ENCODE data around the gene POU6F1.

The POU6F1 gene

DNA sequence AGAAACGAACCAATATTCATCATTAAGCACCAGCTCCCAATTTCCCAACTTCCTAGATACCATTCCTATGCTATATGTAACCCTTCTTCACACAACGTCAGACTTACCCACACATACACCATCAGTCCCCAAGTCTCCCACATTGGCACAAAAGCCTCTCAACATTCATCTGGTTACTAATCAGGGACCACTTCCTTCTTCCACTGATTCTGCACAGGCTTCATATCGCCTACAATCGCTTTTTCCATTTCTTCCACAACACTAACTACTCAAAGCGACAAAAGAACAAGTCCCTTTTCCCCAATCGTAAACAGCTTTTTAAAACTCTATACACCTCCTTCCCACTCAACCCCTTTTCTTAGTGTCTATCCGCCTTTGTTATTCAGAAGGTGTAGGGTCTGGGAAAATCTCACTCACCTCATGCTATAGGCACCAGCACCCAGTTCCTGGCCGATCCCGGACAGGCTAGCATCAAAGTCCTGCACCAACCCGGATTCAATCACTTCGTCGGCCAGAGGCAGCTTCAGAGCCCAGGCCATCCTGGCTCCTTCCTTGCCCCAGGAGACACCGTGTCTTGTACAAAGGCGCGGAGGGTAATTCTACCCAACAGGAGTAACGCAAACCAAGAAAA, 45.9 kb downstream of the POU6F1 start:
- no peak for TF ChIP-seq SIN3A (IDR thresholded peaks at IDR 0.05; ENCODE audit: borderline replicate concordance, insufficient read depth, low read length)
- TF ChIP-seq TAF1 (IDR thresholded peaks at IDR 0.05; ENCODE audit: borderline replicate concordance, insufficient read depth, low read length) = no peak
- TF ChIP-seq, protein P1, sequence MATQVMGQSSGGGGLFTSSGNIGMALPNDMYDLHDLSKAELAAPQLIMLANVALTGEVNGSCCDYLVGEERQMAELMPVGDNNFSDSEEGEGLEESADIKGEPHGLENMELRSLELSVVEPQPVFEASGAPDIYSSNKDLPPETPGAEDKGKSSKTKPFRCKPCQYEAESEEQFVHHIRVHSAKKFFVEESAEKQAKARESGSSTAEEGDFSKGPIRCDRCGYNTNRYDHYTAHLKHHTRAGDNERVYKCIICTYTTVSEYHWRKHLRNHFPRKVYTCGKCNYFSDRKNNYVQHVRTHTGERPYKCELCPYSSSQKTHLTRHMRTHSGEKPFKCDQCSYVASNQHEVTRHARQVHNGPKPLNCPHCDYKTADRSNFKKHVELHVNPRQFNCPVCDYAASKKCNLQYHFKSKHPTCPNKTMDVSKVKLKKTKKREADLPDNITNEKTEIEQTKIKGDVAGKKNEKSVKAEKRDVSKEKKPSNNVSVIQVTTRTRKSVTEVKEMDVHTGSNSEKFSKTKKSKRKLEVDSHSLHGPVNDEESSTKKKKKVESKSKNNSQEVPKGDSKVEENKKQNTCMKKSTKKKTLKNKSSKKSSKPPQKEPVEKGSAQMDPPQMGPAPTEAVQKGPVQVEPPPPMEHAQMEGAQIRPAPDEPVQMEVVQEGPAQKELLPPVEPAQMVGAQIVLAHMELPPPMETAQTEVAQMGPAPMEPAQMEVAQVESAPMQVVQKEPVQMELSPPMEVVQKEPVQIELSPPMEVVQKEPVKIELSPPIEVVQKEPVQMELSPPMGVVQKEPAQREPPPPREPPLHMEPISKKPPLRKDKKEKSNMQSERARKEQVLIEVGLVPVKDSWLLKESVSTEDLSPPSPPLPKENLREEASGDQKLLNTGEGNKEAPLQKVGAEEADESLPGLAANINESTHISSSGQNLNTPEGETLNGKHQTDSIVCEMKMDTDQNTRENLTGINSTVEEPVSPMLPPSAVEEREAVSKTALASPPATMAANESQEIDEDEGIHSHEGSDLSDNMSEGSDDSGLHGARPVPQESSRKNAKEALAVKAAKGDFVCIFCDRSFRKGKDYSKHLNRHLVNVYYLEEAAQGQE (IDR thresholded peaks at IDR 0.05; ENCODE audit: insufficient read depth in 1 of 2, low read depth in 2 of 2, low read length in 2 of 2) = no peak
- TF ChIP-seq FOXP2 (optimal IDR thresholded peaks at IDR 0.05; ENCODE audit: borderline replicate concordance, extremely low read depth, extremely low read length, insufficient read depth) = no peak
- TF ChIP-seq POLR2AphosphoS5 (IDR thresholded peaks at IDR 0.05; ENCODE audit: low read depth, low read length) = no peak

DNA sequence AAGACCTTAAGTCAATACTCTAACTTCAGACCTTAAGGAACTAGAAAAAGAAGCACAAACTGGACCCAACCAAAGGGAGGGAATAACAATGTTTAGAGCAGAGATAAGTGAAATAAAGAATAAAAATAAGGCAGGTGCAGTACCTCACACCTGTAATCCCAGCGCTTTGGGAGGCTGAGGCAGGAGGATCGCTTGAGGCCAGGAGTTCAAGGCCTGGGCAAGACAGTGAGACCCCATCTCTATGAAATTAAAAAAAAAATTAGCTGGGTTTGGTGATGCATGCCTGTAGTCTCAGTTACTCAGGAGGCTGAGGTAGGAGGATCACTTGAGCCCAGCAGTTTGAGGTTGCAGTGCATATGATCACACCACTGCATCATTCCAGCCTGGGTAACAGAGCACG, 54.1 kb downstream of the POU6F1 start:
- no peak for TF ChIP-seq FOXP2 (optimal IDR thresholded peaks at IDR 0.05; ENCODE audit: borderline replicate concordance, extremely low read depth, extremely low read length, insufficient read depth)
- TF ChIP-seq POLR2AphosphoS5 (IDR thresholded peaks at IDR 0.05; ENCODE audit: low read depth, low read length) = no peak
- TF ChIP-seq, protein P1 (IDR thresholded peaks at IDR 0.05; ENCODE audit: insufficient read depth in 1 of 2, low read depth in 2 of 2, low read length in 2 of 2) = no peak
- TF ChIP-seq TAF1 (IDR thresholded peaks at IDR 0.05; ENCODE audit: borderline replicate concordance, insufficient read depth, low read length) = no peak
- no peak for TF ChIP-seq SIN3A (IDR thresholded peaks at IDR 0.05; ENCODE audit: borderline replicate concordance, insufficient read depth, low read length)

DNA sequence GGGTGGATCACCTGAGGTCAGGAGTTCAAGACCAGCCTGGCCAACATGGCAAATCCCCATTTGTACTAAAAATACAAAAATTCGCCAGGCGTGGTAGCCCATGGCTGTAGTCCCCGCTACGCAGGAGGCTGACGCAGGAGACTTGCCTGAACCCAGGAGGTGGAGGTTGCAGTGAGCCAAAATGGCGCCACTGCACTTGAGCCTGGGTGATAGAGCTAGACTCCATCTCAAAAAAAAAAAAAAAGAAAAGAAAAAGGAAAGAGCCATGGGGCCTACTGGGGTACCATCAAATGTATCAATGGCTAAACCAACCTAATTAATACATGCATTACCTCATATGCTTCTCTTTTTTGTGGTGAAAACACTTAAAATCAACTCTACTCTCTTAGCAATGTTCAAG, 55.6 kb downstream of the POU6F1 start:
- TF ChIP-seq FOXP2 (optimal IDR thresholded peaks at IDR 0.05; ENCODE audit: borderline replicate concordance, extremely low read depth, extremely low read length, insufficient read depth) (no peak), POLR2AphosphoS5 (IDR thresholded peaks at IDR 0.05; ENCODE audit: low read depth, low read length) (no peak), SIN3A (IDR thresholded peaks at IDR 0.05; ENCODE audit: borderline replicate concordance, insufficient read depth, low read length) (no peak), TAF1 (IDR thresholded peaks at IDR 0.05; ENCODE audit: borderline replicate concordance, insufficient read depth, low read length) (no peak)
- TF ChIP-seq, protein P1 (IDR thresholded peaks at IDR 0.05; ENCODE audit: insufficient read depth in 1 of 2, low read depth in 2 of 2, low read length in 2 of 2) = no peak

DNA sequence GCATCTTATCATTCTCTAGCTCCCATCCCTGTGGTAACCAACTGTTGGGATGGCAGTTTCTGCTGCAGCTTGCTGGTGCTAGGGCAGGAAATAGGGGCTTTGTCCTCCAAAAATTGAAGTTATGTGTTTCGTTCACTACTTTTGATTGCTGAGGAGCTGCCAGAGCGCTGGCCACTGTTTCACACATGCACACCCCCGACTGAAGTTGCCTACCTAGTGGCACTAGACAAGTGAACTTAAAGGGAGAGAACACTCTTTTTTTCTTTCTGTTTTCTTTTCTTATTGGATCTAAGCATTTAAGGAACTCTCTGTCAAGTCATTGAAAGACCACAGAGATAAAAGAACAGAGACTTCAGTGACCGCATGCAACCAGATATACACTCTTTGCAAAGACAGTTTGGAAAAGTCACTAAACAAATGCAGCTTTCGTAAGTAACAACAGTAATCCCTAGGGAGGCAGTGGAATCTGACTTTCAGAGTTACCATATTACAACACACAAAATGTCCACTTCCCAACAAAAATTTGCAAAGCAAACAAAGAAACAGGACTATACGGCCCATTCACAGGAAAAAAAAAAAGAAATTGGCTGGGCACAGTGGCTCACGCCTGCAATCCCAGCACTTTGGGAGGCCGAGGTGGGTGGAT, 56.9 kb downstream of the POU6F1 start:
- TF ChIP-seq SIN3A (IDR thresholded peaks at IDR 0.05; ENCODE audit: borderline replicate concordance, insufficient read depth, low read length) = no peak

DNA sequence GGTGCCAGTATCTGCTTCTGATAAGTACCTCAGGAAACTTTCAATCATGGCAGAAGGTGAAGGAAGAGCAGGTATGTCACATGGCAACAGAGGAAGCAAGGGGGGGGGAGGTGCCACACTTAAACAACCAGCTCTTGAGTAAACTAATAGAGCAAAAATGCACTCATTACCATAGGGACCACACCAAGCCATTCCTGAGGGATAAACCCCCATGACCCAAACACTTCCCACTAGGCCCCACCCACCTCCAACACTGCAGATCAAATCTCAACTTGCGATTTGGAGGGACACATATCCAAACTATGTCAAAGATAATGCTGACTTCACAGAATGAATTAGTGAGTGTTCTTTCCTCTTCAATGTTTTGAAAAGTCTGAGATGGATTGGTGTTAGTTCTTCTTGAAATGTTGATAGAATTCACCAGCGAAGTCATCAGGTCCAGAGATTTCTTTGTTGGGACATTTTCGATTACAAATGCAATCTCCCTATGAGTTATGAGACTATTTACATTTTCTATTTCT, 61.6 kb downstream of the POU6F1 start:
- no peak for TF ChIP-seq FOXP2 (optimal IDR thresholded peaks at IDR 0.05; ENCODE audit: borderline replicate concordance, extremely low read depth, extremely low read length, insufficient read depth)
- TF ChIP-seq POLR2AphosphoS5 (IDR thresholded peaks at IDR 0.05; ENCODE audit: low read depth, low read length) = no peak

DNA sequence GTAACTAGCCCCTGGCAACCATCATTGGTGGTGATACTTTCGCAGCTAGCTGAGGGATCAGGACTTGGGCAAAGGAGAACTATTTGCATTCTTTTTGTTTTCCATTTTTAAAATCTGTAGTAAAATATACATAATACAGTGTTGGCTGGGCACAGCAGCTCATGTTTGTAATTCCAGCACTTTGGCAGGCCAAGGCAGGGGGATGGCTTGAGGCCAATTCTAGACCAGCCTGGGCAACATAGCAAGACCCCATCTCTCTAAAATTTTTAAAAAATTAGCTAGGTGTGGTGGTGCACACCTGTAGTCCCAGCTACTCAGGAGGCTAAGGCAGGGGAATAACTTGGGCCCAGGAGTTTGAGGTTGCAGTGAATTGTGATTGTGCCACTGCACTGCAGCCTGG, 64.9 kb downstream of the POU6F1 start:
- TF ChIP-seq TAF1 (IDR thresholded peaks at IDR 0.05; ENCODE audit: borderline replicate concordance, insufficient read depth, low read length) (no peak), FOXP2 (optimal IDR thresholded peaks at IDR 0.05; ENCODE audit: borderline replicate concordance, extremely low read depth, extremely low read length, insufficient read depth) (no peak), POLR2AphosphoS5 (IDR thresholded peaks at IDR 0.05; ENCODE audit: low read depth, low read length) (no peak), SIN3A (IDR thresholded peaks at IDR 0.05; ENCODE audit: borderline replicate concordance, insufficient read depth, low read length) (no peak)
- TF ChIP-seq, protein P1 (IDR thresholded peaks at IDR 0.05; ENCODE audit: insufficient read depth in 1 of 2, low read depth in 2 of 2, low read length in 2 of 2) = no peak
